Activated CD4-positive, alpha-beta memory T cell treated with anti-CD3 and anti-CD28 coated beads, Interleukin-2, amount 10 ng/mL, durations not matched to agents 7 days and 5 days (primary cell): Measurements from ENCODE around the gene GAS6. TPM values are rescaled to one million over a fixed set of nuclear protein-coding genes. Genes with fewer than 3 reads are reported as not detected.
"Not testable (repeated sequence)": the region's sequence is repeated elsewhere in the genome, so short reads cannot be mapped to it uniquely, and the experiment has no call there.

Source experiments
- CTCF ChIA-PET: fragments of 350-600 bp; sonication (Branson Sonifier 250); formaldehyde crosslinking; loops from one replicate; lab custom pipeline; 2021; ENCODE audit warnings: antibody characterized with exemption, inconsistent platforms; lab: Charles Lee
- POLR2A ChIA-PET: fragments of 350-600 bp; sonication (Branson Sonifier 250); formaldehyde crosslinking; loops from one replicate; lab custom pipeline; 2021; ENCODE audit warnings: antibody characterized with exemption; lab: Charles Lee
- DNase-seq: peaks from one replicate; pipeline ENCODE4 v3.0.0-alpha.2; 2020
- H3K27ac Mint-ChIP-seq: one replicate; pipeline ENCODE4 v1.8.0; 2021; ENCODE audit warnings: mild to moderate bottlenecking, mixed read lengths
- H3K27me3 Mint-ChIP-seq: one replicate; pipeline ENCODE4 v1.8.0; 2021; ENCODE audit warnings: mixed read lengths
- H3K36me3 Mint-ChIP-seq: one replicate; pipeline ENCODE4 v1.8.0; 2021; ENCODE audit warnings: low read depth, mixed read lengths
- H3K4me1 Mint-ChIP-seq: one replicate; pipeline ENCODE4 v1.8.0; 2021; ENCODE audit warnings: mixed read lengths
- H3K4me3 Mint-ChIP-seq: one replicate; pipeline ENCODE4 v1.8.0; 2021; ENCODE audit warnings: mild to moderate bottlenecking, mixed read lengths
- H3K9me3 Mint-ChIP-seq: one replicate; pipeline ENCODE4 v1.8.0; 2021; ENCODE audit warnings: mixed read lengths
- total RNA-seq, 2 experiments: library from RNA; stranded (reverse); gene quantifications; one replicate each; pipeline ENCODE4 v1.2.3, GENCODE V29; 2021

The GAS6 gene
- total RNA-seq, 2 experiments from 2014 or later = 1.3 to 1.8 TPM

- H3K27ac Mint-ChIP-seq = no peak overlapping the region
- H3K4me1 Mint-ChIP-seq = no peaks in the 10 kb centered on the region
- no peaks in the 10 kb centered on the region for H3K36me3 Mint-ChIP-seq
- no peak for DNase-seq
- no peaks in the 10 kb centered on the region for H3K27me3 Mint-ChIP-seq
- POLR2A ChIA-PET = no interaction called here
- no peaks in the 10 kb centered on the region for H3K9me3 Mint-ChIP-seq
- no peak overlapping the region for H3K4me3 Mint-ChIP-seq
- CTCF ChIA-PET = no interaction called here
These were observed 71.6 kb downstream of the GAS6 start for GRCh38 chr13:113792236-113792770.

GRCh38 chr13:113791761-113792160, 72.1 kb downstream of the GAS6 start:
- Mint-ChIP-seq H3K27me3 (no peaks in the 10 kb centered on the region), H3K4me3 (no peak overlapping the region), H3K27ac (no peak overlapping the region), H3K9me3 (no peaks in the 10 kb centered on the region), H3K4me1 (no peaks in the 10 kb centered on the region), H3K36me3 (no peaks in the 10 kb centered on the region)
- no peak for DNase-seq
- CTCF ChIA-PET = no interaction called here
- POLR2A ChIA-PET = no interaction called here

- CTCF ChIA-PET = no interaction called here
- POLR2A ChIA-PET = no interaction called here
- no peaks in the 10 kb centered on the region for H3K4me1 Mint-ChIP-seq
These were observed 72.7 kb downstream of the GAS6 start for GRCh38 chr13:113791226-113791625.

GRCh38 chr13:113789931-113790330, 73.9 kb downstream of the GAS6 start:
- CTCF ChIA-PET, H3K9me3 Mint-ChIP-seq, H3K27me3 Mint-ChIP-seq, DNase-seq, H3K4me3 Mint-ChIP-seq, POLR2A ChIA-PET, H3K27ac Mint-ChIP-seq, H3K4me1 Mint-ChIP-seq, H3K36me3 Mint-ChIP-seq: not testable (repeated sequence)

More at GRCh38 chr13:113791226-113791625, 72.7 kb downstream of the GAS6 start:
- Mint-ChIP-seq H3K27me3 (no peaks in the 10 kb centered on the region), H3K36me3 (no peaks in the 10 kb centered on the region), H3K4me3 (no peak overlapping the region), H3K27ac (no peak overlapping the region), H3K9me3 (no peaks in the 10 kb centered on the region)
- no peak for DNase-seq

GRCh38 chr13:113789167-113789566, 74.7 kb downstream of the GAS6 start:
- Mint-ChIP-seq H3K9me3 (no peaks in the 10 kb centered on the region), H3K36me3 (no peaks in the 10 kb centered on the region), H3K4me1 (no peaks in the 10 kb centered on the region)

GRCh38 chr13:113788413-113789135, 75.3 kb downstream of the GAS6 start:
- H3K27me3 Mint-ChIP-seq = peaks cover 11% of the 10 kb centered on the region
- CTCF ChIA-PET = no interaction called here
- DNase-seq = no peak
- no peaks in the 10 kb centered on the region for H3K9me3 Mint-ChIP-seq
- H3K36me3 Mint-ChIP-seq = no peaks in the 10 kb centered on the region
- no peak overlapping the region for H3K4me3 Mint-ChIP-seq
- no peaks in the 10 kb centered on the region for H3K4me1 Mint-ChIP-seq
- H3K27ac Mint-ChIP-seq = no peak overlapping the region
- POLR2A ChIA-PET = no interaction called here

More at GRCh38 chr13:113789167-113789566, 74.7 kb downstream of the GAS6 start:
- CTCF ChIA-PET = no interaction called here
- Mint-ChIP-seq H3K27ac (no peak overlapping the region), H3K4me3 (no peak overlapping the region), H3K27me3 (peaks cover 6% of the 10 kb centered on the region)
- POLR2A ChIA-PET = no interaction called here
- no peak for DNase-seq

- Mint-ChIP-seq H3K9me3 (no peaks in the 10 kb centered on the region), H3K4me3 (no peak overlapping the region), H3K27ac (no peak overlapping the region), H3K36me3 (no peaks in the 10 kb centered on the region), H3K27me3 (peaks cover 18% of the 10 kb centered on the region), H3K4me1 (no peaks in the 10 kb centered on the region)
- no peak for DNase-seq
- ChIA-PET POLR2A (no interaction called here), CTCF (no interaction called here)
These were observed 76.2 kb downstream of the GAS6 start for GRCh38 chr13:113787694-113788093.

GRCh38 chr13:113786262-113786841, 77.5 kb downstream of the GAS6 start:
- H3K4me3 Mint-ChIP-seq = no peak overlapping the region
- H3K27ac Mint-ChIP-seq = no peak overlapping the region
- H3K9me3 Mint-ChIP-seq = no peaks in the 10 kb centered on the region
- H3K4me1 Mint-ChIP-seq = no peaks in the 10 kb centered on the region
- POLR2A ChIA-PET = no interaction called here
- DNase-seq = no peak
- no peaks in the 10 kb centered on the region for H3K36me3 Mint-ChIP-seq
- CTCF ChIA-PET = no interaction called here
- H3K27me3 Mint-ChIP-seq = peaks cover 19% of the 10 kb centered on the region

- H3K27ac Mint-ChIP-seq = no peak overlapping the region
- DNase-seq = no peak
- CTCF ChIA-PET = no interaction called here
- no peaks in the 10 kb centered on the region for H3K9me3 Mint-ChIP-seq
- no peak overlapping the region for H3K4me3 Mint-ChIP-seq
- H3K27me3 Mint-ChIP-seq = peaks cover 21% of the 10 kb centered on the region
- no peaks in the 10 kb centered on the region for H3K36me3 Mint-ChIP-seq
- POLR2A ChIA-PET = no interaction called here
- no peaks in the 10 kb centered on the region for H3K4me1 Mint-ChIP-seq
These were observed 78.5 kb downstream of the GAS6 start for GRCh38 chr13:113785051-113786010.

GRCh38 chr13:113784645-113785024, 79.2 kb downstream of the GAS6 start:
- Mint-ChIP-seq H3K36me3 (no peaks in the 10 kb centered on the region), H3K27me3 (peaks cover 21% of the 10 kb centered on the region), H3K9me3 (no peaks in the 10 kb centered on the region), H3K4me3 (no peak overlapping the region), H3K27ac (no peak overlapping the region), H3K4me1 (no peaks in the 10 kb centered on the region)
- CTCF ChIA-PET = no interaction called here
- DNase-seq = no peak
- POLR2A ChIA-PET = no interaction called here

GRCh38 chr13:113783966-113784644, 79.8 kb downstream of the GAS6 start:
- no peak for DNase-seq
- H3K27me3 Mint-ChIP-seq = peaks cover 25% of the 10 kb centered on the region
- CTCF ChIA-PET = no interaction called here
- POLR2A ChIA-PET = no interaction called here
- H3K9me3 Mint-ChIP-seq = no peaks in the 10 kb centered on the region
- no peaks in the 10 kb centered on the region for H3K36me3 Mint-ChIP-seq
- H3K4me1 Mint-ChIP-seq = no peaks in the 10 kb centered on the region
- H3K27ac Mint-ChIP-seq = no peak overlapping the region
- no peak overlapping the region for H3K4me3 Mint-ChIP-seq

GRCh38 chr13:113783200-113783881, 80.5 kb downstream of the GAS6 start:
- no peaks in the 10 kb centered on the region for H3K9me3 Mint-ChIP-seq
- H3K27ac Mint-ChIP-seq = no peak overlapping the region
- H3K36me3 Mint-ChIP-seq = no peaks in the 10 kb centered on the region
- no peak overlapping the region for H3K4me3 Mint-ChIP-seq
- CTCF ChIA-PET = no interaction called here
- no peaks in the 10 kb centered on the region for H3K4me1 Mint-ChIP-seq
- DNase-seq = no peak
- POLR2A ChIA-PET = no interaction called here
- H3K27me3 Mint-ChIP-seq = peaks cover 32% of the 10 kb centered on the region
